HepG2 (cell line): ENCODE data around the gene POC1A. TPM values are rescaled to one million over a fixed set of nuclear protein-coding genes. Genes with fewer than 3 reads are reported as not detected.

Source experiments
- ATAC-seq: fragments of 200-7000 bp; cut with Tn5 transposase; 3 replicates; pipeline ENCODE4 v1.9.1; 2020; ENCODE audit warnings: mild to moderate bottlenecking, moderate library complexity
- BruUV-seq: library from RNA; stranded (reverse); fragments of 400-500 nt; replicated peaks from 2 replicates; lab custom pipeline; 2021; lab: Mats Ljungman, UMichigan
- CTCF ChIA-PET: fragments of 300-600 bp; formaldehyde crosslinking; extraction: SDS; loops from one replicate; lab custom pipeline; 2021; ENCODE audit warnings: low total read pairs, inconsistent platforms, low intra/inter-chr PET ratio; lab: Yijun Ruan, JAX
- POLR2A ChIA-PET: fragments of 350-600 bp; sonication (Branson Sonifier 250); formaldehyde crosslinking; loops from one replicate; lab custom pipeline; 2020; ENCODE audit warnings: antibody characterized with exemption, inconsistent platforms; lab: Yijun Ruan, JAX
- DNase-seq: peaks from one replicate; pipeline ENCODE4 v3.0.0-alpha.2; 2015; ENCODE audit warnings: low spot score
- FAIRE-seq: peaks from 3 replicates; lab custom pipeline; 2011; peaks lifted over from hg19 to GRCh38; lab: Jason Lieb, UNC
- H2AFZ ChIP-seq: one replicate; pipeline ENCODE4 v1.6.1; 2011; ENCODE audit warnings: low read length, inconsistent platforms
- H3K27ac ChIP-seq: fragments of 300-600 bp; 3 replicates; pipeline ENCODE4 v1.8.0; 2011; ENCODE audit warnings: mixed run types, mild to moderate bottlenecking, mixed read lengths, low read length, inconsistent platforms; ENCODE audit not compliant: insufficient read depth; ENCODE audit errors: extremely low read length
- H3K27me3 ChIP-seq, 2 experiments: fragments of 200-600 bp in 1 of 2; 2 replicates in 1 of 2; 3 replicates in 1 of 2; pipeline versions ENCODE4 v1.6.0 to v1.8.0; 2011; ENCODE audit warnings: low read length in 2 of 2, mild to moderate bottlenecking in 2 of 2, moderate library complexity in 2 of 2, inconsistent platforms in 1 of 2; ENCODE audit not compliant: insufficient read depth in 2 of 2, control insufficient read depth in 1 of 2
- H3K36me3 ChIP-seq, 2 experiments: fragments of 200-600 bp in 1 of 2; replicated peaks in 1 of 2; 2 replicates in 1 of 2; 3 replicates in 1 of 2; pipeline versions ENCODE4 v1.5.1 to v1.8.0; 2011; ENCODE audit warnings: low read length in 2 of 2, inconsistent platforms in 1 of 2; ENCODE audit not compliant: insufficient read depth in 2 of 2, control insufficient read depth in 1 of 2
- H3K4me1 ChIP-seq: 2 replicates; pipeline ENCODE4 v1.5.1; 2012; ENCODE audit warnings: low read length, inconsistent platforms; ENCODE audit not compliant: insufficient read depth
- H3K4me2 ChIP-seq: 2 replicates; pipeline ENCODE4 v1.6.0; 2011; ENCODE audit warnings: low read depth, low read length, inconsistent platforms
- H3K4me3 ChIP-seq, 3 experiments: fragments of 200-600 bp in 1 of 3; sonication (generic), shearing (Covaris generic) in 1 of 3; replicated peaks in 1 of 3; 2 replicates each; pipeline ENCODE4 v1.5.1; 2011 to 2016; ENCODE audit warnings: low read length in 3 of 3, inconsistent platforms in 2 of 3, low read depth in 2 of 3, mild to moderate bottlenecking in 2 of 3, control low read depth in 1 of 3, mixed read lengths in 1 of 3; ENCODE audit not compliant: insufficient read depth in 1 of 3
- H3K79me2 ChIP-seq: one replicate; pipeline ENCODE4 v1.6.1; 2011; ENCODE audit warnings: low read length, inconsistent platforms; ENCODE audit not compliant: insufficient read depth
- H3K9ac ChIP-seq: 2 replicates; pipeline ENCODE4 v1.6.0; 2011; ENCODE audit warnings: mild to moderate bottlenecking, low read depth, low read length, inconsistent platforms; ENCODE audit not compliant: insufficient read depth
- H3K9me3 ChIP-seq: 2 replicates; pipeline ENCODE4 v1.5.1; 2012; ENCODE audit warnings: mild to moderate bottlenecking, low read length
- H4K20me1 ChIP-seq: 2 replicates; pipeline ENCODE4 v1.6.0; 2011; ENCODE audit warnings: inconsistent platforms, mild to moderate bottlenecking, low read length, moderate library complexity; ENCODE audit not compliant: insufficient read depth
- AKNA ChIP-seq: sonication (generic); formaldehyde crosslinking; IDR thresholded peaks from 2 replicates; pipeline ENCODE4 v1.4.0; 2020; ENCODE audit warnings: missing genetic modification reagents, borderline replicate concordance
- CEBPB ChIP-seq: IDR thresholded peaks from 2 replicates; pipeline ENCODE4 v1.6.1; 2011; ENCODE audit warnings: low read depth, low read length, improper control_type of control experiment, borderline replicate concordance
- ELF4 ChIP-seq: sonication (generic); formaldehyde crosslinking; IDR thresholded peaks from 2 replicates; pipeline ENCODE4 v1.5.0; 2020; ENCODE audit warnings: missing genetic modification reagents, mild to moderate bottlenecking, moderate library complexity, borderline replicate concordance
- MTERF4 ChIP-seq: sonication (generic); formaldehyde crosslinking; IDR thresholded peaks from 2 replicates; pipeline ENCODE4 v1.8.0; 2023; ENCODE audit warnings: mild to moderate bottlenecking, missing genetic modification reagents
- XRCC5 ChIP-seq: fragments of 200-400 bp; formaldehyde crosslinking; optimal IDR thresholded peaks from 2 replicates; pipeline ENCODE3; 2017; ENCODE audit warnings: mild to moderate bottlenecking, low read length
- ZNF710 ChIP-seq: sonication (generic); formaldehyde crosslinking; IDR thresholded peaks from 2 replicates; pipeline ENCODE4 v1.5.0; 2020; ENCODE audit warnings: mild to moderate bottlenecking, missing genetic modification reagents, borderline replicate concordance
- ZNF749 ChIP-seq: sonication (generic); formaldehyde crosslinking; IDR thresholded peaks from 2 replicates; pipeline ENCODE4 v1.8.0; 2022; ENCODE audit warnings: mild to moderate bottlenecking, missing genetic modification reagents, moderate library complexity, borderline replicate concordance
- WGBS: methylation state at CpG from one replicate; pipeline ENCODE4 v1.1.6; 2017; ENCODE audit warnings: low lambda C conversion rate; 5-methylcytosine and 5-hydroxymethylcytosine counted together
- in situ Hi-C: cut with HindIII; loops from 2 replicates; pipeline ENCODE4 v1.10.0; 2017; ENCODE audit warnings: low pct_unique_long_range_greater_than_20kb; ENCODE audit not compliant: extremely low pct_ligation_motif_present
- intact Hi-C: fragments of 100-400 bp; cut with micrococcal nuclease; formaldehyde crosslinking; loops from one replicate; pipeline ENCODE4 v1.10.0; 2022; ENCODE audit not compliant: unreplicated experiment
- polyA plus RNA-seq, 8 experiments: library from polyadenylated mRNA; depleted of rRNA in 3 of 8; stranded (reverse) in 7 of 8; unstranded in 1 of 8; fragments of >200 nt; fragmentation: Illumina TruSeq in 4 of 8; extraction: Trizol in 4 of 8; gene quantifications; 2 replicates each; pipeline versions ENCODE4 v1.2.1 to v1.2.3, GENCODE V29; 2011 to 2016; ENCODE audit warnings: low read depth in 4 of 8, missing spikeins in 1 of 8, mixed read lengths in 1 of 8; ENCODE audit not compliant: insufficient read depth in 1 of 8
- total RNA-seq, 5 experiments: library from RNA; depleted of rRNA; stranded (reverse); fragments of >200 nt; fragmentation: Illumina TruSeq; extraction: Trizol; gene quantifications; 2 replicates each; pipeline ENCODE4 v1.2.3, GENCODE V29; 2016; ENCODE audit warnings: low read depth in 1 of 5
- TF ChIP-seq, protein P1 (sequence below): sonication (generic); formaldehyde crosslinking; IDR thresholded peaks from 2 replicates; pipeline ENCODE4 v1.5.1; 2020; ENCODE audit warnings: missing genetic modification reagents, mild to moderate bottlenecking, borderline replicate concordance
- TF ChIP-seq, protein P2 (sequence below): IDR thresholded peaks from 2 replicates; pipeline ENCODE4 v1.6.1; 2016

The POC1A gene
- total and polyA plus RNA-seq, 2 of the 13 experiments (the other 11 are each of a cell fraction or from before 2014, with no cell fraction given) = 14.6 to 20.0 TPM

- Histone ChIP-seq H3K9me3 (no peaks in the 10 kb centered on the region), H3K79me2 (no peaks in the 10 kb centered on the region), H3K4me3 (no peak overlapping the region), H3K4me2 (peak overlapping the region; percentile 60), H3K9ac (no peak overlapping the region), H2AFZ (no peak overlapping the region), H3K27me3 (no peaks in the 10 kb centered on the region), H3K27ac (no peak overlapping the region), H3K4me1 (peaks cover 59% of the 10 kb centered on the region), H3K36me3 (no peaks in the 10 kb centered on the region), H4K20me1 (no peaks in the 10 kb centered on the region)
- BruUV-seq = no TSS peak
- ChIA-PET POLR2A (interaction anchor here (0.5 to 2.2 kb wide), 4 partner anchors 13 to 176 kb away, joined by 3 to 21 read pairs (median 3); partner anchors contain the start of genes POC1A and RPL29), CTCF (no interaction called here)
- in situ Hi-C loops (no loop called here), intact Hi-C loops (no loop called here)
- 42% methylated on average over 3 of the region's 3 CpGs for WGBS
- no peak for FAIRE-seq
- no peak for DNase-seq
- ATAC-seq = peak; percentile 24
- TF ChIP-seq XRCC5 (peak; percentile 33), MTERF4 (CRISPR knock-in tag) (no peak), ZNF749 (CRISPR knock-in tag) (no peak), ZNF710 (CRISPR knock-in tag) (no peak), ELF4 (no peak), AKNA (CRISPR knock-in tag) (no peak), CEBPB (no peak)
- TF ChIP-seq, protein P1, sequence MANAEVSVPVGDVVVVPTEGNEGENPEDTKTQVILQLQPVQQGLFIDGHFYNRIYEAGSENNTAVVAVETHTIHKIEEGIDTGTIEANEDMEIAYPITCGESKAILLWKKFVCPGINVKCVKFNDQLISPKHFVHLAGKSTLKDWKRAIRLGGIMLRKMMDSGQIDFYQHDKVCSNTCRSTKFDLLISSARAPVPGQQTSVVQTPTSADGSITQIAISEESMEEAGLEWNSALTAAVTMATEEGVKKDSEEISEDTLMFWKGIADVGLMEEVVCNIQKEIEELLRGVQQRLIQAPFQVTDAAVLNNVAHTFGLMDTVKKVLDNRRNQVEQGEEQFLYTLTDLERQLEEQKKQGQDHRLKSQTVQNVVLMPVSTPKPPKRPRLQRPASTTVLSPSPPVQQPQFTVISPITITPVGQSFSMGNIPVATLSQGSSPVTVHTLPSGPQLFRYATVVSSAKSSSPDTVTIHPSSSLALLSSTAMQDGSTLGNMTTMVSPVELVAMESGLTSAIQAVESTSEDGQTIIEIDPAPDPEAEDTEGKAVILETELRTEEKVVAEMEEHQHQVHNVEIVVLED = no peak
- TF ChIP-seq, protein P2, sequence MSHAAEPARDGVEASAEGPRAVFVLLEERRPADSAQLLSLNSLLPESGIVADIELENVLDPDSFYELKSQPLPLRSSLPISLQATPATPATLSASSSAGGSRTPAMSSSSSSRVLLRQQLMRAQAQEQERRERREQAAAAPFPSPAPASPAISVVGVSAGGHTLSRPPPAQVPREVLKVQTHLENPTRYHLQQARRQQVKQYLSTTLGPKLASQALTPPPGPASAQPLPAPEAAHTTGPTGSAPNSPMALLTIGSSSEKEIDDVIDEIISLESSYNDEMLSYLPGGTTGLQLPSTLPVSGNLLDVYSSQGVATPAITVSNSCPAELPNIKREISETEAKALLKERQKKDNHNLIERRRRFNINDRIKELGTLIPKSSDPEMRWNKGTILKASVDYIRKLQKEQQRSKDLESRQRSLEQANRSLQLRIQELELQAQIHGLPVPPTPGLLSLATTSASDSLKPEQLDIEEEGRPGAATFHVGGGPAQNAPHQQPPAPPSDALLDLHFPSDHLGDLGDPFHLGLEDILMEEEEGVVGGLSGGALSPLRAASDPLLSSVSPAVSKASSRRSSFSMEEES (CRISPR knock-in tag) = no peak
Measured at GRCh38 chr3:52171514-52172261, 17.5 kb upstream of the POC1A start.
